MM.1S (cell line): ENCODE results near the gene RECQL5.

Source experiments
- DNase-seq: peaks from one replicate; pipeline ENCODE4 v3.0.0-alpha.2; 2015
- H2AFZ ChIP-seq: fragments of 300-600 bp; sonication (generic); 2 replicates; pipeline ENCODE4 v1.6.0; 2016; ENCODE audit warnings: antibody characterized with exemption, low read length
- H3F3A ChIP-seq: fragments of 300-600 bp; sonication (generic); 2 replicates; pipeline ENCODE4 v1.6.1; 2016; ENCODE audit warnings: mild to moderate bottlenecking, antibody characterized with exemption, low read length, moderate library complexity, mixed read lengths; ENCODE audit not compliant: insufficient read depth
- H3K27ac ChIP-seq: fragments of 300-600 bp; sonication (generic); 2 replicates; pipeline ENCODE4 v1.5.1; 2016; ENCODE audit warnings: mild to moderate bottlenecking, low read length
- H3K27me3 ChIP-seq: fragments of 300-600 bp; sonication (generic); replicated peaks from 2 replicates; pipeline ENCODE4 v1.6.0; 2016; ENCODE audit warnings: low read length; ENCODE audit not compliant: insufficient read depth
- H3K36me3 ChIP-seq: fragments of 300-600 bp; sonication (generic); replicated peaks from 2 replicates; pipeline ENCODE4 v1.6.1; 2016; ENCODE audit warnings: mild to moderate bottlenecking, low read length, mixed read lengths; ENCODE audit not compliant: insufficient read depth
- H3K4me1 ChIP-seq: fragments of 300-600 bp; sonication (generic); 2 replicates; pipeline ENCODE4 v1.6.1; 2016; ENCODE audit warnings: low read length, mixed read lengths
- H3K4me2 ChIP-seq: fragments of 300-600 bp; sonication (generic); 2 replicates; pipeline ENCODE4 v1.6.0; 2016; ENCODE audit warnings: low read depth, low read length
- H3K4me3 ChIP-seq: fragments of 300-600 bp; sonication (generic); 2 replicates; pipeline ENCODE4 v1.5.1; 2016; ENCODE audit warnings: low read length, mixed read lengths
- H3K79me2 ChIP-seq: fragments of 300-600 bp; sonication (generic); 2 replicates; pipeline ENCODE4 v1.6.1; 2016; ENCODE audit warnings: mixed run types, low read length, mixed read lengths
- H3K9ac ChIP-seq: fragments of 300-600 bp; sonication (generic); 2 replicates; pipeline ENCODE4 v1.6.1; 2016; ENCODE audit warnings: low read length, mixed read lengths
- H3K9me2 ChIP-seq: fragments of 300-600 bp; sonication (generic); replicated peaks from 2 replicates; pipeline ENCODE4 v1.6.1; 2016; ENCODE audit warnings: mild to moderate bottlenecking, low read length, mixed read lengths; ENCODE audit not compliant: insufficient read depth
- H3K9me3 ChIP-seq: fragments of 300-600 bp; sonication (generic); replicated peaks from 2 replicates; pipeline ENCODE4 v1.6.1; 2016; ENCODE audit warnings: mild to moderate bottlenecking, low read length, mixed read lengths; ENCODE audit not compliant: insufficient read depth
- H4K20me1 ChIP-seq: fragments of 300-600 bp; sonication (generic); 2 replicates; pipeline ENCODE4 v1.6.1; 2016; ENCODE audit warnings: mild to moderate bottlenecking, low read length, moderate library complexity, mixed read lengths; ENCODE audit not compliant: insufficient read depth
- EZH2 ChIP-seq: fragments of 300-600 bp; sonication (generic); optimal IDR thresholded peaks from 2 replicates; pipeline ENCODE3; 2017; ENCODE audit warnings: low read depth, mild to moderate bottlenecking, antibody characterized with exemption, low read length, mixed read lengths
- EZH2phosphoT487 ChIP-seq: fragments of 300-600 bp; sonication (generic); IDR thresholded peaks from 2 replicates; pipeline ENCODE4 v1.6.1; 2018; ENCODE audit warnings: antibody characterized with exemption, low read length
- TF ChIP-seq, protein P1 (sequence below): fragments of 300-600 bp; sonication (generic); IDR thresholded peaks from 2 replicates; pipeline ENCODE4 v1.5.1; 2016; ENCODE audit warnings: antibody characterized with exemption, low read length, mixed read lengths

RECQL5 gene

GRCh38 chr17:75605790-75606189, 61.2 kb downstream of the RECQL5 start:
- no peaks in the 10 kb centered on the region for H3K4me1 ChIP-seq
- TF ChIP-seq EZH2 (no peak), EZH2phosphoT487 (no peak)
- TF ChIP-seq, protein P1, sequence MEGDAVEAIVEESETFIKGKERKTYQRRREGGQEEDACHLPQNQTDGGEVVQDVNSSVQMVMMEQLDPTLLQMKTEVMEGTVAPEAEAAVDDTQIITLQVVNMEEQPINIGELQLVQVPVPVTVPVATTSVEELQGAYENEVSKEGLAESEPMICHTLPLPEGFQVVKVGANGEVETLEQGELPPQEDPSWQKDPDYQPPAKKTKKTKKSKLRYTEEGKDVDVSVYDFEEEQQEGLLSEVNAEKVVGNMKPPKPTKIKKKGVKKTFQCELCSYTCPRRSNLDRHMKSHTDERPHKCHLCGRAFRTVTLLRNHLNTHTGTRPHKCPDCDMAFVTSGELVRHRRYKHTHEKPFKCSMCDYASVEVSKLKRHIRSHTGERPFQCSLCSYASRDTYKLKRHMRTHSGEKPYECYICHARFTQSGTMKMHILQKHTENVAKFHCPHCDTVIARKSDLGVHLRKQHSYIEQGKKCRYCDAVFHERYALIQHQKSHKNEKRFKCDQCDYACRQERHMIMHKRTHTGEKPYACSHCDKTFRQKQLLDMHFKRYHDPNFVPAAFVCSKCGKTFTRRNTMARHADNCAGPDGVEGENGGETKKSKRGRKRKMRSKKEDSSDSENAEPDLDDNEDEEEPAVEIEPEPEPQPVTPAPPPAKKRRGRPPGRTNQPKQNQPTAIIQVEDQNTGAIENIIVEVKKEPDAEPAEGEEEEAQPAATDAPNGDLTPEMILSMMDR, result no peak
- no peaks in the 10 kb centered on the region for H3K36me3 ChIP-seq

GRCh38 chr17:75604034-75604695, 62.8 kb downstream of the RECQL5 start:
- H2AFZ ChIP-seq, result no peak overlapping the region
- TF ChIP-seq EZH2 (no peak), EZH2phosphoT487 (no peak)
- TF ChIP-seq, protein P1, result no peak
- no peak overlapping the region for H3K4me3 ChIP-seq
- H3K9me3 ChIP-seq, result no peaks in the 10 kb centered on the region
- H3K4me2 ChIP-seq, result no peak overlapping the region
- no peaks in the 10 kb centered on the region for H4K20me1 ChIP-seq
- no peaks in the 10 kb centered on the region for H3K79me2 ChIP-seq
- no peak for DNase-seq
- H3K9ac ChIP-seq, result no peak overlapping the region
- H3K27me3 ChIP-seq, result 0 out of 2 replicates have a peak, but pooled peaks cover 6% of the 10 kb centered on the region
- no peaks in the 10 kb centered on the region for H3K9me2 ChIP-seq
- no peaks in the 10 kb centered on the region for H3K36me3 ChIP-seq
- no peaks in the 10 kb centered on the region for H3F3A ChIP-seq
- no peak overlapping the region for H3K27ac ChIP-seq
- H3K4me1 ChIP-seq, result no peaks in the 10 kb centered on the region

More at GRCh38 chr17:75605790-75606189, 61.2 kb downstream of the RECQL5 start:
- Histone ChIP-seq H3K27me3 (peaks cover 17% of the 10 kb centered on the region), H4K20me1 (no peaks in the 10 kb centered on the region), H3F3A (no peaks in the 10 kb centered on the region), H2AFZ (no peak overlapping the region), H3K79me2 (no peaks in the 10 kb centered on the region), H3K27ac (no peak overlapping the region), H3K4me2 (no peak overlapping the region), H3K9me3 (no peaks in the 10 kb centered on the region), H3K9me2 (no peaks in the 10 kb centered on the region), H3K9ac (no peak overlapping the region), H3K4me3 (no peak overlapping the region)
- no peak for DNase-seq

DNA sequence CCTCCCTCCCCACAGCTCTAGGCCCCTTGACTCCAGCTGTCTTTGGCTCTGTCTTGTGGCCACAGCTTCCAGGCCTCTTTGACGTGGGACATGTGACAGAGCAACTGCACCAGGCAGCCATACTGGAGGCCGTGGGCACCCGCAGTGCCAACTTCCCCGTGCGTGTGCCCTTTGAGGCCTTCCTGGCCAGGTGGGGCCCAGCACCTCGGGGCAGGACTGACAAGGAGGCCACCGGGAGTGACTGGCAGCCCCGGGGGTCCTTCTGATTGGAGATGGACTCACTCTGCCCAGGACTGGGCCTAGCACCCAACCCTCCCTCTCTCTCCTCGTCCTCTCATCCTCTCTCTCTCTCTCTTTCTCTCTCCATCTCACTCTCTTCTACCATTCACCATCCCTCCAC, 63.8 kb downstream of the RECQL5 start:
- H3K27me3 ChIP-seq, result peaks cover 4% of the 10 kb centered on the region; the same call in 1 of the 2 replicates
- no peaks in the 10 kb centered on the region for H3K9me3 ChIP-seq
- H4K20me1 ChIP-seq, result no peaks in the 10 kb centered on the region
- no peak overlapping the region for H3K4me3 ChIP-seq
- H3K4me1 ChIP-seq, result no peaks in the 10 kb centered on the region
- H2AFZ ChIP-seq, result no peak overlapping the region
- H3K79me2 ChIP-seq, result no peaks in the 10 kb centered on the region
- H3F3A ChIP-seq, result no peaks in the 10 kb centered on the region
- no peak for DNase-seq
- no peaks in the 10 kb centered on the region for H3K9me2 ChIP-seq
- H3K27ac ChIP-seq, result no peak overlapping the region
- no peak overlapping the region for H3K4me2 ChIP-seq
- no peaks in the 10 kb centered on the region for H3K36me3 ChIP-seq
- H3K9ac ChIP-seq, result no peak overlapping the region
- no peak for TF ChIP-seq EZH2phosphoT487
- no peak for TF ChIP-seq EZH2

DNA sequence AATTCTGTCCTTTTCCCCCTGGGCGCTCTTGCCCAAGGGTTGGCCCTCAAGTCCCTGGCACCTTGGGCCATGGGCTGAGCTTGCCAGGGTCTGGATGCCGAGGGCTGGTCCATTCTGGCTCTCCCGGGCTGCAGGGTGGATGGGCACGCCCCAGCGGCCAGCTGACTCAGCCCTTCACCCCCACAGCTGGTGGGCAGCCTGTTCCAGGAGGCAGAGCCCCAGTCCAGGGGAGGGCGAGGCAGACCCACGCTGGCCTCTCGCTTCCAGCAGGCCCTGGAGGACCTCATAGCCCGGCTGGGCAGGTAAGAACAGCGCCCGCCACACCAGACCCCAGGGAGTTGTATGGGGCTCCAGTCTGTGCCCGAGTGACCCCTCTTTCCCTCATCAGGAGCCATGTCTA, 64.3 kb downstream of the RECQL5 start:
- Histone ChIP-seq H4K20me1 (no peaks in the 10 kb centered on the region), H2AFZ (no peak overlapping the region), H3K4me2 (no peak overlapping the region), H3K36me3 (no peaks in the 10 kb centered on the region), H3K79me2 (no peaks in the 10 kb centered on the region), H3K27me3 (peaks cover 4% of the 10 kb centered on the region; the same call in 1 of the 2 replicates), H3K27ac (no peak overlapping the region), H3K9me2 (no peaks in the 10 kb centered on the region), H3K4me1 (no peaks in the 10 kb centered on the region), H3F3A (no peaks in the 10 kb centered on the region), H3K4me3 (no peak overlapping the region), H3K9ac (no peak overlapping the region), H3K9me3 (no peaks in the 10 kb centered on the region)
- TF ChIP-seq EZH2phosphoT487 (no peak), EZH2 (no peak)
- TF ChIP-seq, protein P1, result no peak
- DNase-seq, result no peak
